Activated CD8-positive, alpha-beta memory T cell treated with anti-CD3 and anti-CD28 coated beads for 24 hours (primary cell): ENCODE measurements around the gene POMT2.
"Not testable (repeated sequence)": the region's sequence is repeated elsewhere in the genome, so short reads cannot be mapped to it uniquely, and the experiment has no call there.

ENCODE experiments used
- DNase-seq: peaks from one replicate; pipeline ENCODE4 v3.0.0-alpha.2; 2020

The POMT2 gene

GRCh38 chr14:77320238-77320935 is at the start of gene POMT2:
Gene POMT2 (minus strand): TSS chr14:77320883. CDS start chr14:77320681, 202 bp downstream.
- peak; percentile 97 for DNase-seq

GRCh38 chr14:77369285-77369684 is 48.6 kb upstream of the POMT2 start:
- DNase-seq, result no peak

- no peak for DNase-seq
Observed at GRCh38 chr14:77364146-77364545, 43.5 kb upstream of the POMT2 start.

- no peak for DNase-seq
Observed at GRCh38 chr14:77359626-77360025, 38.9 kb upstream of the POMT2 start.

GRCh38 chr14:77356899-77357298 is 36.2 kb upstream of the POMT2 start:
- DNase-seq, result no peak

DNA sequence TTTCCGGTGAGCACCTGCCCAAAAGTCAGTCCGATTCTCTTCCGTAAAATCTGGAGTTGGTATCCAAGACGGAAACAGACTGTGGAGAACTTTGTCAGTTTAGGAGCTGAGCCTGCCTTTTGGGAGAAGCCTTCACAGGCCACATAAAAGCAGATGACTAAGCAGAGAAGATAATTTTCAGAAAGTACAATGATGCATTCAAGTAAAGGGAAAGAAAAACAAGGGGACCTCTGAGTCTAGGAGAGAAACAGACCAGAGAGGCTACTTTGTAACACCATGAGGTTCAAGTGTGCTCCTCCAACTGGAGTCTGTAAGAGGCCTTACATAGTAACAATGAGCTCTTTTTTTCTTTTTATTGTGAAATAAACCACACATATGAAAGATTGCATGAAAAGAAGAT is 35.1 kb upstream of the POMT2 start:
- no peak for DNase-seq

DNA sequence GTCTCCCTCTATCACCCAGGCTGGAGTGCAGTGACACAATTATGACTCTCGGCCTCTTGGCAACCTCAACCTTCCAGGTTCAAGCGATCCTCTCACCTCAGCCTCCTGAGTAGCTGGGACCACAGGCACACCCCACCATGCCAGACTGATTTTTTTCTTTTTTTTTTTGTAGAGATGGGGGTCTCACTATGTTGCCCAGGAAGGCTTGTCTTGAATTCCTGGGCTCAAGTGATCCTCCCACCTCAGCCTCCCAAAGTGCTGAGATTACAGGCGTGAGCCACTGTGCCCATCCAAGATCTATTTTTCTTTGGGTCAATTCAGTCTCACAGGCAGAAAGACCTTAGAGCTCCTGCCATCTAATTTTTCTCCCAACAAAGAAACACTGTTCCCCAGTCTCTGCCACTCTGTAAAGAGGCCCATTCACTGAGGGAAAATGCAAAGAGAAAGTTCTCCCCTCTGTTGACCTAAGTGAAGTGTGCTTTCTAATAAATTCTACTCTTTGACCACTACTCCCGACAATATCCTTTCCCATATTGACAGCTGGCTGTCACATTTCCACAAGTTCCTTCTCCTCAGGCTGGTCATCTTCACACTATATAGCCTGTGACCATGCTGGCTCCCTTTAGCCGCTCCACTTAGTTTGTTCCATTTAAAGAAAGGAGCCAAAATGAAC is 32.9 kb upstream of the POMT2 start:
- no peak for DNase-seq

- DNase-seq, result no peak
Observed at GRCh38 chr14:77347751-77348150, 27.1 kb upstream of the POMT2 start.

GRCh38 chr14:77346495-77346894 is 25.8 kb upstream of the POMT2 start:
- no peak for DNase-seq

GRCh38 chr14:77344377-77344996 is 23.8 kb upstream of the POMT2 start:
- no peak for DNase-seq

GRCh38 chr14:77343662-77344061 is 23.0 kb upstream of the POMT2 start:
- DNase-seq, result no peak

- no peak for DNase-seq
Observed at GRCh38 chr14:77342726-77343397, 22.2 kb upstream of the POMT2 start.

DNA sequence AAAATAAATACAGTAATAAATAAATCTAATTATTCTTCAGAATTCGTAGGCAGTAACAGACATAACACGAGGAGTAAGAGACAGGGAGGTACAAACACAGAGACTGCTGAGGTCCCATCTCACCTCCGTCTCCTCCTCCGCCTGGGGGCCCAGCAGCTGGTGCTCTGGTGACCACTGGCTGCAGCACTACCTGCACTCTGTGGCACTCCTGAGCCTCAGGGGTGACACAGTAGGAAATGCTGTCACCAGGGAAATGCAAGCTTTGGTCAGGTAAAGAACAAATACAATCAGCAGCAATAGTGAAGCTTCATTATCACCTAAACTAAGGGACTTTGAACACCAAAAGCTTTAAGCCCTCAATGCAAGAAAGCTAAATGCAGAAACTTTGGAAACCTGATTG is 19.7 kb upstream of the POMT2 start:
- DNase-seq, result no peak

DNA sequence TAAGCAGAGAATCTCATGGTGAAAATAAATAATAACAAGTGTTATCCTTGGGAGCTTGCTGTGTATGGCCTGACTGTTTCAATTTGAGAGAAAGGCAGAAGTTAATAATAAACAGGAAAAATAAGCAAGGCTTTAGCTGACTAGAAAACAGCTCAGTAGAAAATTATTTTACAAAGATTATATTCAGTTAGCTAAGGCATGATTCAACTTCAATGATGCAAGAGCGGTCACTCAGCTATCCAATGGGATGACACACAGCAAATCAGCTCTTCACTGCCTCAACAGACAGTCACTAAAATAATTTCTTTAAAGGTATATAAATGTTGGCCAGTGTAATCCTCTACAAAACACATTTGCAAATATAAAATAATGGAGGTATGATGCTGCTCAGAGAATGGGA is 18.7 kb upstream of the POMT2 start:
- no peak for DNase-seq

DNA sequence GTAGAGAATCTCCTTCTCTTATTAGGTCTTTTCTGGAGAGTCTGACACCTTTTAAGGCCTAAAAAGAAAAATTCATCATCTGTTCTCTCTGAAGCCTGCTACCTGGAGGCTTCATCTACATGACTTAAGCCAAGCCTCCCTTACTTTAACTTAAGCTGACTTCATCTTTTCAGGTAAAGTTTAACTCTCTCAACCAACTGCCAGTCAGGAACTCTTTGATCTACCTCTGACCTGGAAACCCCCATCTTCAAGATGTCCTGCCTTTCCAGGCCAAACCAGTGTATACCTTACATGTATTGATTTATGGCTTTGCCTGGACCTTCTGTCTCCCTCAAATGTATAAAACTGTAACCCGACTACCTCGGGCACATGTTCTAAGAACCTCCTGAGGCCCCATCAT is 17.6 kb upstream of the POMT2 start:
- no peak for DNase-seq

GRCh38 chr14:77337880-77338279 is 17.2 kb upstream of the POMT2 start:
- DNase-seq, result no peak

DNA sequence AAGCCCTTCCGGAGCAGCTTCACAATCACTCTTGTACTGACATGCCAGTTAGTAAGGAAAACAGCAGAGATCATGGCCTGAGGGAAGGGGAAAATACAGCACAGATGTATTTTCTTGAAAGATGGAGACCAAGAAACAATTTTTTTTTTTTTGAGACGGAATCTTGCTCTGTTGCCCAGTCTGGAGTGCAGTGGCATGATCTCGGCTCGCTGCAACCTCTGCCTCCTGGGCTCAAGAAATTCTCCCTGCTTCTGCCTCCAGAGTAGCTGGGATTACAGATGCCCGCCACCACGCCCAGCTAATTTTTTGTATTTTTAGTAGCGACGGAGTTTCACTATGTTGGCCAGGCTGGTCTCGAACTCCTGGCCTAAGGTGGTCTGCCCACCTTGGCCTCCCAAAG is 16.6 kb upstream of the POMT2 start:
- not testable (repeated sequence) for DNase-seq

GRCh38 chr14:77335576-77335975 is 14.9 kb upstream of the POMT2 start:
- no peak for DNase-seq

DNA sequence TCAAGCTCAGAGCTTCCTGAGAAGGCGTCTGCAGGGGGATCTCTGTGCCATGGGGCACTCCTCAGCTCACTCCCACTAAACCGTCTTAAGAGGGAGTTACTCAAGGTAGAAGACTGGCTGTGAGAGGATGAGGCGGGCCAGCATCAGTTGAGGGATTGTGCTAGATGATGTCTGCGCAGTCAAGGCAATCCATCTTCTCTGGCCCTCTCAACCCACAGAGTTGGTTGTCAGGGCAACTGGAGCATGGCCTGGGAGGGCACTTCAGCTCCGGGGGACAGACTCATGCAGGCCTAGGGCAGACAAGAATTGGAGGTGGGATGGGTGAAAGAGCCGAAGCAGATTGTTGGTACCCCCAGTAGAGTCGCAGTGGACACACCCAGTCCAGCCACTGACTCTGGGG is 9.2 kb upstream of the POMT2 start:
- DNase-seq, result no peak

GRCh38 chr14:77327111-77327510 is 6.4 kb upstream of the POMT2 start:
- no peak for DNase-seq

DNA sequence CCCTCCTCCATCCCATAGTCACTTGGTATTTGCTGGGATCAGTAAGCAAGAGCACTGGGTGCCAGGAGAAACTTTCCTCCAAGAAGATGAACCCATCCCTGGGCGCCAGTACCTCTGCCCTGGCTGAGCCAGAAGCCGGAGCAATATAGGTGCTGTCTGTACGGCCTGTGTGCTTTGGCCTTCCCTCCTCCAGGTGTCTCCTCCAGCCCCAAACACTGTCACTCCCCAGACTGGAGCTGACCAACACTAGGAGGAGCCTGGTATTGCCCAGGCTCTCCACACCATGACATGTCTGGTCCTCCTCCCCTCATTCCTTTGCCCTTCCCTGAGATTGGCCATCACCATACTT is 5.0 kb upstream of the POMT2 start:
- no peak for DNase-seq

GRCh38 chr14:77324816-77325745 is 4.4 kb upstream of the POMT2 start:
- no peak for DNase-seq

DNA sequence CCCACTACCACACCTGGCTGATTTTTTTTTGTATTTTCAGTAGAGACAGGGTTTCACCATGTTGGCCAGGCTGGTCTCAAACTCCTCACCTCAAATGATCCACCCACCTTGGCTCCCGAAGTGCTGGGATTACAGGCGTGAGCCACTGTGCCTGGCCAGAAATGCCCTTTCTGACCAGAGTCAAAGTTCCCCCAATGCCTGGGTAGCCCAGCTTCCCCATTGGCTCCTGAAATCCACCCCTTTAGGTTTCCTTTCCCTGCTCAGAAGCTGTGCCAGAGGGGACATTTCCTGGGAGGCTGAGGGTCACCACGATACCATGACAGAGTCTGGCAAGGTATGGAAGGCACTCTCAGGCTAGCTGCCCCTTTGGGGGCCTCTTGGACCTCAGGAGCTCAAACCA is 3.6 kb upstream of the POMT2 start:
- no peak for DNase-seq
